ENCODE data around the gene WDR93.

The WDR93 gene

GRCh38 chr15:89750560-89751542, 60.2 kb downstream of the WDR93 start, which contains the start of gene MESP1:
MESP1 (minus strand) TSS chr15:89751249; CDS start chr15:89751231, 18 bp downstream.
- peak; percentile 57 for DNase-seq

- peak; percentile 1 for DNase-seq
Observed at GRCh38 chr15:89751748-89752147, 61.1 kb downstream of the WDR93 start.

GRCh38 chr15:89753855-89754254, 63.2 kb downstream of the WDR93 start:
- no peak for DNase-seq

- DNase-seq, result no peak
Observed at GRCh38 chr15:89754361-89755154, 63.9 kb downstream of the WDR93 start.

GRCh38 chr15:89755701-89756100, 65.1 kb downstream of the WDR93 start:
- no peak for DNase-seq

GRCh38 chr15:89756897-89757296, 66.3 kb downstream of the WDR93 start:
- DNase-seq, result no peak

- no peak for DNase-seq
Observed at GRCh38 chr15:89758283-89758682, 67.7 kb downstream of the WDR93 start.

GRCh38 chr15:89758981-89759380, 68.4 kb downstream of the WDR93 start:
- no peak for DNase-seq

GRCh38 chr15:89759835-89760234, 69.2 kb downstream of the WDR93 start:
- DNase-seq, result no peak

GRCh38 chr15:89760303-89761008, 69.8 kb downstream of the WDR93 start:
- DNase-seq, result no peak

GRCh38 chr15:89761009-89761831, 70.6 kb downstream of the WDR93 start:
- DNase-seq, result no peak

- no peak for DNase-seq
Observed at GRCh38 chr15:89761929-89762328, 71.3 kb downstream of the WDR93 start.

- no peak for DNase-seq
Observed at GRCh38 chr15:89765694-89766093, 75.1 kb downstream of the WDR93 start.

- no peak for DNase-seq
Observed at GRCh38 chr15:89766357-89767311, 76.0 kb downstream of the WDR93 start.

- no peak for DNase-seq
Observed at GRCh38 chr15:89767411-89767915, 76.9 kb downstream of the WDR93 start.

GRCh38 chr15:89768071-89768500, 77.5 kb downstream of the WDR93 start:
- no peak for DNase-seq

- no peak for DNase-seq
Observed at GRCh38 chr15:89769366-89769765, 78.8 kb downstream of the WDR93 start.

- DNase-seq, result no peak
Observed at GRCh38 chr15:89770041-89770440, 79.4 kb downstream of the WDR93 start.

GRCh38 chr15:89772932-89773583, 82.4 kb downstream of the WDR93 start:
- DNase-seq, result no peak

- no peak for DNase-seq
Observed at GRCh38 chr15:89774492-89774891, 83.9 kb downstream of the WDR93 start.
